IPS-NIHi11 (cell line): ENCODE data around the gene NEO1.

Experiments
- DNase-seq: peaks from one replicate; pipeline ENCODE4 v3.0.0; 2012; ENCODE audit warnings: mixed read lengths, low spot score

NEO1 gene, protein sequence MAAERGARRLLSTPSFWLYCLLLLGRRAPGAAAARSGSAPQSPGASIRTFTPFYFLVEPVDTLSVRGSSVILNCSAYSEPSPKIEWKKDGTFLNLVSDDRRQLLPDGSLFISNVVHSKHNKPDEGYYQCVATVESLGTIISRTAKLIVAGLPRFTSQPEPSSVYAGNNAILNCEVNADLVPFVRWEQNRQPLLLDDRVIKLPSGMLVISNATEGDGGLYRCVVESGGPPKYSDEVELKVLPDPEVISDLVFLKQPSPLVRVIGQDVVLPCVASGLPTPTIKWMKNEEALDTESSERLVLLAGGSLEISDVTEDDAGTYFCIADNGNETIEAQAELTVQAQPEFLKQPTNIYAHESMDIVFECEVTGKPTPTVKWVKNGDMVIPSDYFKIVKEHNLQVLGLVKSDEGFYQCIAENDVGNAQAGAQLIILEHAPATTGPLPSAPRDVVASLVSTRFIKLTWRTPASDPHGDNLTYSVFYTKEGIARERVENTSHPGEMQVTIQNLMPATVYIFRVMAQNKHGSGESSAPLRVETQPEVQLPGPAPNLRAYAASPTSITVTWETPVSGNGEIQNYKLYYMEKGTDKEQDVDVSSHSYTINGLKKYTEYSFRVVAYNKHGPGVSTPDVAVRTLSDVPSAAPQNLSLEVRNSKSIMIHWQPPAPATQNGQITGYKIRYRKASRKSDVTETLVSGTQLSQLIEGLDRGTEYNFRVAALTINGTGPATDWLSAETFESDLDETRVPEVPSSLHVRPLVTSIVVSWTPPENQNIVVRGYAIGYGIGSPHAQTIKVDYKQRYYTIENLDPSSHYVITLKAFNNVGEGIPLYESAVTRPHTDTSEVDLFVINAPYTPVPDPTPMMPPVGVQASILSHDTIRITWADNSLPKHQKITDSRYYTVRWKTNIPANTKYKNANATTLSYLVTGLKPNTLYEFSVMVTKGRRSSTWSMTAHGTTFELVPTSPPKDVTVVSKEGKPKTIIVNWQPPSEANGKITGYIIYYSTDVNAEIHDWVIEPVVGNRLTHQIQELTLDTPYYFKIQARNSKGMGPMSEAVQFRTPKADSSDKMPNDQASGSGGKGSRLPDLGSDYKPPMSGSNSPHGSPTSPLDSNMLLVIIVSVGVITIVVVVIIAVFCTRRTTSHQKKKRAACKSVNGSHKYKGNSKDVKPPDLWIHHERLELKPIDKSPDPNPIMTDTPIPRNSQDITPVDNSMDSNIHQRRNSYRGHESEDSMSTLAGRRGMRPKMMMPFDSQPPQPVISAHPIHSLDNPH (N-terminal part only)

DNA sequence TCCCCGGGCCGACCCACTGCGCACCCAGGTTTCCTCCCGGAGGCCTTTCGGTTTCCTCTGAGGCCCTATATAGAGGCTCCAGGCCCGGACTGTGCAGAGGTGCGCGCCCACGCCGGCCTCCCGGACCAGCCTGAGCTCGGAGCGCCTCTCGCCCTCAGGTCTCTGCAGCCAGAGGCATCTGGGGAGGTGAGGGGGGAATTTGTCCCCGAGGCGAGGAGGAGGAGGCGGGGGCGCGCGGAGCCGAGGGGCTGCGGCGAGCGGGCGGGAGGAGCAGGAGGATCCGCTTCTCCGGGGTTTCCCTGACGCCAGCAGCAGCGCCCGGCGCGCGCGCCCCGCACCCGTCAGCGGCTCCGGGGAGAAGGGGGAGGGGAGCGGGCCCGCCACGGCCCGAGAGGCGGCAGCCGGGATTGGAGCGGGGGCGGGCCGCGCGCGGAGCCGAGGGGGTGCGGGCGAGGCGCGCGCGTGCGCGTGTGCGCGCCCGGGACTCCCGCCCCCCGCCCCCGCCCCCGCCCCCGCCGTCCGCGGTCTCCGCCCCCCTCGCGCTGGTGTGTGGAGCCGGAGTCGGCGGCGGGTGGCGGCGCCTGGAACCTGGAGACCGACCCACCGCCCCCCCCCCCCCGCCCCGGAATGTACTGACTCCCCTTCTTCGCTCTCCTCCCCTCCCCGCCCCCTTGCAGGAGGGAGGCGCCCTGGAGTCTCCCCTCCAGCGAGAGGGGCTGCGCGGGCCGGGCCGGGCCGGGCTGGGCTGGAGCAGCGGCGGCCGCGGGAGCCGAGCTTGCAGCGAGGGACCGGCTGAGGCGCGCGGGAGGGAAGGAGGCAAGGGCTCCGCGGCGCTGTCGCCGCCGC is at the start of gene NEO1:
Gene NEO1, plus strand, starts transcription at position 657 of the 846 bp plus-strand sequence. CDS start 213 bp downstream, outside the sequence.
- DNase-seq: peak; percentile 91

DNA sequence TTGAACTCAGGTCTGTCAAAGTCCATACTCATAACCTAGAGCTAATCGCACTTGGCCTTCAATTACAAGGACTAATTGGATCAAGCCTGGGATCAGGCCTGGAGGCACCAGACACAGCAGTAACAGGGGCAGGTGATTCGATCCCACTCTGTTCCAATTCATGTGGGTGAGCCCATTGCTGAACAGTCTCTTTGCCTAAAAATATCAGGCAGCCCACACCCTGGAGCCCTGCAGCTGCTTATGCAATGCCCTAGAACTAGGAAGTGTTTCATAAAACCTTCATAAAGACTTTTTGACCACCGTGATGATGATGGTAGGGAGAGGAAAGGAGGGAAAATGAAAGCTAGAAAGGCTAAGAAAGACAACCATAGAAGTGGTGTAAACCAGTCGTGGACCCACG is 47.8 kb upstream of the NEO1 start:
- DNase-seq: no peak

DNA sequence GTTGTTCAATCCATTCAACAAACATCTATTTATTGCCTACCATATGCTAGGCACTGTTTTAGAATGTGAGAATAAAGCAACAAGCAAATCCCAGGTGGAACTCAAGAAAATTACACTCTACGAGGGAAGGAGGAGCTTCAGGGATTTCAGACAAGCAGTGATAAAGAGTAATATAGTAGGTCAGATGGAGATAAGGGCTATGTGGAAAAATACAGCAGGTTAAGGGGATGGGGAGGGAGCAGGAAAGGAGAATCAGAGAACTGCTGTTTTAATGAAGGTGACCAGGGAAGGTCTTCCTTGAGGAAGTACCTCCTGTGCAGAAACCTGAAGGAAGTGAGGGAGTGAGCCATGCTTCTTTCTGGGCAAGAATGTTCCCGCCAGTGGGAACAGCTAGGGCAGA is 47.2 kb upstream of the NEO1 start:
- no peak for DNase-seq

GRCh38 chr15:73005446-73005845 is 46.8 kb upstream of the NEO1 start:
- DNase-seq: no peak

GRCh38 chr15:73006523-73006922 is 45.7 kb upstream of the NEO1 start:
- DNase-seq: no peak

GRCh38 chr15:73009066-73010056 is 42.9 kb upstream of the NEO1 start:
- no peak for DNase-seq

DNA sequence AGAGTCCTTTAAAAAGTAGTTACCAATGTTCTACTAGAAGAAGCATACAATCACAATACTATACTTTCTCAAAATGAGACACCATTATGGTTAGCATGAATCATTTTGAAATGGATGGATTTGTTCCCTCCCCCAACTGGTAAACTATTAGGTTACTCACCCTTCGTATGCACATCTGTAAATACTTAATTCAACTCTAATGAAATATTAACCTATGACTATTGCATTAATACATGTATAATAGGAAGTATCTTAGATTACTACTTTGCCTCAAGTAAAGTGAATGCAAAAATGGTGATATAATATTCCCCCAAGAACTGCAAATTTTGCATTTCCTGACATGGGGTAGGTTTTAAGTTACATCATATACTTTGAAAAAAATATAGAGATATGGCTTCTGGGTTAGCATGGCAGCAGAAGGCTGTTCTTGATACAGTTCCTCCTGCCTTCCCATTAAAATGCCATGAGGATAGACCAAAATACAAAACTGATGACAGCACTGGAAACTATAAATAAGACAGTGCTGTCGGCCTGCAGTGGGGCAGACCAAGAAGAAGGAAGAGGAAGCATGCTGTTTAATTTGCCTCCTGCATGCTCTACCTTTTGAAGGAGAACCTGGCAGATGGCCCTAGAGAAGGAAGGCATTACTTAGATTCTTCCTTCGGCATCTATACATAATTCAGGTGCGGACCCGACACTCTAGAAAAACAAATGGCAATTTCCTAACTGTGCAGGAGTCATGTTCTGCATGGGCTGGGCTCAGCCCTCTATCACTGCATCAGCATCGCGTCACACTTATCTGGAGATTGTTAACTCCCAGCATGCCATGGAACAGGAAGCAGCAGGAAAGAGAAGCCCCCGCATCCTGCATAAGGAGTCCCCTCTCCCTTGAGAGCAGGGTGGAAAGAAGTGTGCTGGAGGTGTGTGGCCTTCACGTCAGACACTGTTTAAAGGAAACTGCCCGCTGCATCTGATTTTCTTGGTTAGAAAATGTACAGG is 41.8 kb upstream of the NEO1 start:
- no peak for DNase-seq

GRCh38 chr15:73014904-73015303 is 37.4 kb upstream of the NEO1 start:
- DNase-seq: no peak

- DNase-seq: peak; percentile 23
These were observed 36.8 kb upstream of the NEO1 start for GRCh38 chr15:73015493-73015892.

DNA sequence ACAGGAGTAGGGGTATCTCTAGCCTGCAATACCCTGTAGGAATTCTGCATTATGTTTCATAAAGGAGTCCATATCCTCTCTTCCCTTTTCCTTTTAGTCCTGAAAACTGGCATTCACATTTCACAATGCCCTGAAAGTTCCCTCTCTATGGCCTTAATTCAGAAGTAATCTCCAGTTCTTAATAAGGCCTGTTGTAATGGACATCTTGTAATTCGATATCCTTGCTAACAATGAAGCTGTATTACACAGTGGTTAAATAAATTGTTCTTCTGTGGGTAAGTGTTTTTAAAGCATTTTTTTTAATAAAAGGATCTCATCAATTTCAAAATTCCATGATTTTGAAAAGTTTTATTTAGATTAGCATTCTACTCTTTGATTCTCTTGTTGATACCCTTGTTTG is 34.3 kb upstream of the NEO1 start:
- DNase-seq: no peak

GRCh38 chr15:73019154-73019553 is 33.1 kb upstream of the NEO1 start:
- no peak for DNase-seq

DNA sequence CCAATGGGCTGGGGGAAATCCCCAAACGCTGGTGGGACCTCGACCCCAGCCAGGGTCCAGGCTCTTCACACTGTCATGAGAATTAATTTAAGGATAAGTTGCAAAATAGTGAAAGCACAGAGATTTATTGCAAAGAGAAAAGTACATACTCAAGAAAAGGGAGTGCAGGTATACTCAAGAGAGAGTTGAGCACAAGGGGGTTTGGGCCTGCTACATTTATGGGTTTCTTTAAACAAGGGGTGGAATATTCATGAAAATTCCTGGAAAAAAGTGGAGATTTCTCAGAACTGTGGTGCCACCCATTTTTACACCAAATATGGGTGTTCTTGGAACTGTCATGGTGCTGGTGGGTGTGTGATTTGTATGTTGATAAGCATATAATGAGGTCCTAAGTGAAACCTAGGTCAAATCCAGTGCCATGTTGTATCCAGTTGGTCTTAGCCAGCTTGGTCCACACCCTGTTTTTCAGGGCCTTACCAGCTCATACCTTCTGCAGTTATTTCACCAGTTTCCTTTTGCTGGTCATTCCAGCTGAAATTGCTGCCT is 32.6 kb upstream of the NEO1 start:
- DNase-seq: no peak

DNA sequence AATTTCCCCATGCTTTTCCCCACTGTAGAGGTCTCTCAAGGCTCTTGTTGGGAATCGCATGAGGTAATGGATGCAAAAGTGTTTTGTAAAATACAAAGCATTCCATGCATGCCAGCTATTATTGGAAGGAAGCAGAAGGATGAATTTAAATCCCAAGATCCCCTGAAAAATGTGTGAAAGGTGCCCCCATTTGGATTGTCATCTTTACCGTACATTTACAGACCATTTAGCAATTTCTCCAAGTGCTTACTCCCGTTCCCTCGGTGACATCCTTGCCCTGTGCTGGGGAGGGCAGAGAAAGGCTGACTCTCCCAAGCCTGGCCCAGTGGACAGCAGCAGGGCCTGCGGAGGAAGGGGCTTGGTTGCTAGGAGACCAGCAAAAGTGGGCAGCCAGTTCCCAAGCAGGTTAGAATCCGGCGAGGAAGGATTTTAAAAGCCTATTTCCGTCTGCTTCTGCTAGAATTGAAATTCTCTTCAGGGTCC is 31.1 kb upstream of the NEO1 start:
- DNase-seq: peak; percentile 47

GRCh38 chr15:73022161-73022560 is 30.1 kb upstream of the NEO1 start:
- DNase-seq: no peak

DNA sequence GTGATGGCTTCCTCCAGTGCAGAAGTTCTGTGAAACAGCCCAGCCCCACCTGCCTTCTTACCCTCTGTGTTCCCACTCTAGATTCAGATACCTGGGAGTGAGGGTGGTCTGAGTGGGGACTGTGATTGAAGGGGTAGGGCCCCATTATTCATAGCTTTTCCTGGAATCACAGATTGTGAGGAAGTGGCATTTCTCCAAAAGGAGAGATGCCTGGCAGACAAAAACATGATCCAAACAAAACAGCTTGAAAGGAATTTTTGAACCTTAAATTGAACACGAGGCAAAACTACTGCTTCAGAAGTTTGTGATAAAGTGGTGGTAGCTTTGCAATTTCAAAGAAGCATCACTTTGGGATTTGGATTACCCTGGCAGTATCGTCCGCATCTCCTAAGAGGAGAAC is 29.2 kb upstream of the NEO1 start:
- no peak for DNase-seq

GRCh38 chr15:73024168-73024567 is 28.1 kb upstream of the NEO1 start:
- no peak for DNase-seq

GRCh38 chr15:73026511-73027054 is 25.7 kb upstream of the NEO1 start:
- DNase-seq: no peak

- no peak for DNase-seq
These were observed 24.2 kb upstream of the NEO1 start for GRCh38 chr15:73028031-73028430.
